Endodermal cell (in vitro differentiated cells): ENCODE data around the gene PITPNC1. TPM values are rescaled to one million over a fixed set of nuclear protein-coding genes. Genes with fewer than 3 reads are reported as not detected.

Experiments
- DNase-seq: peaks from one replicate; pipeline ENCODE4 v3.0.0-alpha.2; 2017
- H3K27ac ChIP-seq: 2 replicates; pipeline ENCODE4 v1.5.1; 2013; ENCODE audit warnings: mild to moderate bottlenecking, low read depth, low read length, moderate library complexity
- H3K27me3 ChIP-seq: 2 replicates; pipeline ENCODE4 v1.6.1; 2013; ENCODE audit warnings: mild to moderate bottlenecking, low read length, moderate library complexity; ENCODE audit not compliant: insufficient read depth, control insufficient read depth, poor library complexity, severe bottlenecking
- H3K36me3 ChIP-seq: 2 replicates; pipeline ENCODE4 v1.7.0; 2013; ENCODE audit warnings: mild to moderate bottlenecking, low read length, moderate library complexity; ENCODE audit not compliant: control insufficient read depth, insufficient read depth
- H3K4me1 ChIP-seq: one replicate; pipeline ENCODE4 v1.7.0; 2013; ENCODE audit warnings: low read length; ENCODE audit not compliant: control insufficient read depth, insufficient read depth
- H3K4me3 ChIP-seq: 2 replicates; pipeline ENCODE4 v1.5.1; 2013; ENCODE audit warnings: mild to moderate bottlenecking, low read length, moderate library complexity
- H3K9ac ChIP-seq: 2 replicates; pipeline ENCODE4 v1.6.1; 2013; ENCODE audit warnings: mild to moderate bottlenecking, low read length, moderate library complexity; ENCODE audit not compliant: poor library complexity, severe bottlenecking; ENCODE audit errors: extremely low read depth
- H3K9me3 ChIP-seq: 2 replicates; pipeline ENCODE4 v1.6.1; 2013; ENCODE audit warnings: mild to moderate bottlenecking, low read length, moderate library complexity; ENCODE audit not compliant: control insufficient read depth
- H3K27ac Mint-ChIP-seq: 2 replicates; pipeline ENCODE4 v1.8.0; 2020; ENCODE audit warnings: mixed read lengths
- H3K27me3 Mint-ChIP-seq: 2 replicates; pipeline ENCODE4 v1.8.0; 2021; ENCODE audit warnings: mild to moderate bottlenecking, mixed read lengths; ENCODE audit not compliant: insufficient read depth
- H3K36me3 Mint-ChIP-seq: 2 replicates; pipeline ENCODE4 v1.8.0; 2020; ENCODE audit warnings: low read depth, mixed read lengths
- H3K4me1 Mint-ChIP-seq: 2 replicates; pipeline ENCODE4 v1.8.0; 2020; ENCODE audit warnings: mixed read lengths
- H3K4me3 Mint-ChIP-seq: 2 replicates; pipeline ENCODE4 v1.8.0; 2020; ENCODE audit warnings: mild to moderate bottlenecking, moderate library complexity, mixed read lengths
- H3K9me3 Mint-ChIP-seq: 2 replicates; pipeline ENCODE4 v1.8.0; 2020; ENCODE audit warnings: mild to moderate bottlenecking, mixed read lengths
- CTCF ChIP-seq: fragments of 200-600 bp; sonication (generic); conservative IDR thresholded peaks from 2 replicates; pipeline ENCODE4 v1.5.0; 2021; ENCODE audit warnings: antibody characterized with exemption, mild to moderate bottlenecking
- WGBS, 2 experiments: methylation state at CpG; one replicate each; pipeline versions ENCODE4 v1.1.5 to v1.1.7; 2013; ENCODE audit warnings: missing lambda C conversion rate in 2 of 2, mixed read lengths in 1 of 2; ENCODE audit not compliant: insufficient coverage in 1 of 2, insufficient read length in 1 of 2; 5-methylcytosine and 5-hydroxymethylcytosine counted together
- total RNA-seq, 2 donors: library from RNA; stranded (reverse); fragmentation: NEBNext Ultra II Directional in 1 of 2; extraction: Animal tissue kit (Norgen Biotek cat#: 25700) in 1 of 2; gene quantifications; 2 replicates in 1 of 2; 3 replicates in 1 of 2; pipeline ENCODE4 v1.2.1, GENCODE V29; 2021

The PITPNC1 gene
- total RNA-seq, 2 donors from 2014 or later = 28.9 to 36.4 TPM

- H3K4me3 ChIP-seq = no peak overlapping the region
- WGBS, 2 experiments = 60 to 76% methylated on average over 15 to 21 of the region's 23 CpGs
- H3K4me1 Mint-ChIP-seq = peaks cover 39% of the 10 kb centered on the region
- H3K36me3 Mint-ChIP-seq = peaks cover 4% of the 10 kb centered on the region
- peak; percentile 95 for DNase-seq
- H3K4me3 Mint-ChIP-seq = no peak overlapping the region
- peak overlapping the region; percentile 76 for H3K27ac Mint-ChIP-seq
- no peaks in the 10 kb centered on the region for H3K27me3 Mint-ChIP-seq
- TF ChIP-seq CTCF = peak; percentile 89
- peak overlapping the region; percentile 36 for H3K27ac ChIP-seq
- H3K9me3 ChIP-seq = peaks cover 11% of the 10 kb centered on the region
- H3K27me3 ChIP-seq = no peaks in the 10 kb centered on the region
- H3K4me1 ChIP-seq = peaks cover 3% of the 10 kb centered on the region
- H3K36me3 ChIP-seq = no peaks in the 10 kb centered on the region
- peaks cover 12% of the 10 kb centered on the region for H3K9me3 Mint-ChIP-seq
- no peak overlapping the region for H3K9ac ChIP-seq
These were observed 98.3 kb downstream of the PITPNC1 start for GRCh38 chr17:67475161-67475937.

GRCh38 chr17:67476787-67477335 lies 99.8 kb downstream of the PITPNC1 start:
- Histone ChIP-seq H3K27ac (no peak overlapping the region), H3K9me3 (peaks cover 3% of the 10 kb centered on the region), H3K36me3 (no peaks in the 10 kb centered on the region), H3K27me3 (no peaks in the 10 kb centered on the region), H3K4me1 (peaks cover 3% of the 10 kb centered on the region), H3K9ac (no peak overlapping the region), H3K4me3 (no peak overlapping the region)
- H3K27ac Mint-ChIP-seq = no peak overlapping the region
- no peak overlapping the region for H3K4me3 Mint-ChIP-seq
- peak; percentile 26 for DNase-seq
- H3K27me3 Mint-ChIP-seq = no peaks in the 10 kb centered on the region
- TF ChIP-seq CTCF = no peak
- peaks cover under 1% of the 10 kb centered on the region for H3K36me3 Mint-ChIP-seq
- peaks cover 39% of the 10 kb centered on the region for H3K4me1 Mint-ChIP-seq
- 95 to 100% methylated on average over 6 to 7 of the region's 7 CpGs for WGBS, 2 experiments
- H3K9me3 Mint-ChIP-seq = peaks cover 6% of the 10 kb centered on the region

- H3K9me3 Mint-ChIP-seq = no peaks in the 10 kb centered on the region
- no peaks in the 10 kb centered on the region for H3K27me3 Mint-ChIP-seq
- H3K27me3 ChIP-seq = no peaks in the 10 kb centered on the region
- H3K27ac ChIP-seq = no peak overlapping the region
- no peaks in the 10 kb centered on the region for H3K9me3 ChIP-seq
- no peak overlapping the region for H3K4me3 ChIP-seq
- DNase-seq = peak; percentile 45
- no peaks in the 10 kb centered on the region for H3K36me3 ChIP-seq
- peaks cover 39% of the 10 kb centered on the region for H3K4me1 Mint-ChIP-seq
- no peaks in the 10 kb centered on the region for H3K36me3 Mint-ChIP-seq
- no peak for TF ChIP-seq CTCF
- peak overlapping the region; percentile 49 for H3K27ac Mint-ChIP-seq
- 97 to 100% methylated on average over 1 to 4 of the region's 4 CpGs for WGBS, 2 experiments
- H3K9ac ChIP-seq = no peak overlapping the region
- H3K4me3 Mint-ChIP-seq = no peak overlapping the region
- peaks cover 3% of the 10 kb centered on the region for H3K4me1 ChIP-seq
These were observed 100.6 kb downstream of the PITPNC1 start for GRCh38 chr17:67477687-67478086.
